Measurements from ENCODE around the gene MBNL1.

MBNL1 gene

DNA sequence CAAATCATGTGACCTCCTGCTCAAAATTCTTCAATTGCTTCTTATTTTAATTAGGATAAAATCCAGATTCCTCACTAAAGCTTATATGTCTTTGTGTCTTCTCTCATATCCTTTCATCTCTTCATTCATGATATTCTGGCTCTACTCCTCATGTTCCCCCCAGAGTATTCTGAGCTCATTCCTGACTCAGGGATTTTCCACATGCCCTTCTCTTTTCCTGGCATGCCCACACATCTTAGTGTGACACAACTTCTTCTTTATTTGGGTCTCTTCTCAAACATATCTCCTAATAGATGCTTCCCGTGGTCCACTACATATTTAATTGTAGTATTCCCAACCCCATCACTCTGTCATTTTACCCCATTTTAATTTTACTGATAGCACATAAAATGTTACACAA is 15.2 kb upstream of the MBNL1 start:
- no peak for DNase-seq (ENCODE audit: low spot score)

DNA sequence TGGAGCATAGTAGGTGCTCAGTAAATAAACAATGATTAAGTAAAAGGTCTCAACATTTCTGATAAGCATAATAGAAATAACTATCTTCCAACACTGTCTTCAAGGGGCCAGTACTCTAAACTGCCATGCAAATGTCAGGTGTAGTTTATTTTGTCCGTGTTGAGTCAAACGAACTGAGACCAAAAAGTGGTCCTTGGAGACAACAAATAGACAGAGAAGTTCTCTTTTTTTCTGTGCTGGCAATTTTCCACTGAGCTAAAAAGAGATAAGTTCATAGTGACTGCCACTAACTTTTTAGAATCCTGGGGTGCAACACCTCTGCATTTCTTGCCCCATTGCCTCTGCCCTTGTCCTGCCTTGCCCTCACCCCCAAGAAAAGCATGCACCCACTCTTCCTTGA is 14.7 kb upstream of the MBNL1 start:
- DNase-seq (ENCODE audit: low spot score): no peak

- DNase-seq (ENCODE audit: low spot score): no peak
These were observed 13.4 kb upstream of the MBNL1 start for GRCh38 chr3:152255290-152255689.

- DNase-seq (ENCODE audit: low spot score): no peak
These were observed 11.7 kb upstream of the MBNL1 start for GRCh38 chr3:152256851-152257562.

GRCh38 chr3:152257563-152258035 is 11.1 kb upstream of the MBNL1 start:
- no peak for DNase-seq (ENCODE audit: low spot score)

GRCh38 chr3:152258448-152259393 is 10.0 kb upstream of the MBNL1 start:
- DNase-seq (ENCODE audit: low spot score): peak; percentile 80

DNA sequence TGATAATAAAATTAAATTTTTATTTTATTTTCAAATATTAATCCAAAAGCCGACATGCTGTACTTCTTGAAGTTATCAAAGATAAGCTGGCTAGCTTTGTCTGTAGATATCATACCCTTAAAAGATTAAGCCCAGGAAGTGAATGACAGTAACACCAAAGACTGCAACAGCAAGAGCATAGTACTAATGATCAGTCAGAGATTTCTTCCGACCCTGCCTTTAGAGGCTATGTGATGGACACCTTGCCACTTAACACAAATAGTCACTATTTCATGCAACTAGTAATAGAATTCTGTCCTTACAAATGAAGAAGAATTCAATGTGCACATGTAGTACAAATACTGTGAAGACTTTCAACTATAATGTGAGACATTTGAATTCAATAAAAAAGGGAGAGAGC is 9.3 kb upstream of the MBNL1 start:
- DNase-seq (ENCODE audit: low spot score): no peak

GRCh38 chr3:152260026-152260425 is 8.7 kb upstream of the MBNL1 start:
- DNase-seq (ENCODE audit: low spot score): no peak

- DNase-seq (ENCODE audit: low spot score): no peak
These were observed 8.2 kb upstream of the MBNL1 start for GRCh38 chr3:152260529-152260928.

GRCh38 chr3:152261329-152261728 is 7.4 kb upstream of the MBNL1 start:
- DNase-seq (ENCODE audit: low spot score): no peak

DNA sequence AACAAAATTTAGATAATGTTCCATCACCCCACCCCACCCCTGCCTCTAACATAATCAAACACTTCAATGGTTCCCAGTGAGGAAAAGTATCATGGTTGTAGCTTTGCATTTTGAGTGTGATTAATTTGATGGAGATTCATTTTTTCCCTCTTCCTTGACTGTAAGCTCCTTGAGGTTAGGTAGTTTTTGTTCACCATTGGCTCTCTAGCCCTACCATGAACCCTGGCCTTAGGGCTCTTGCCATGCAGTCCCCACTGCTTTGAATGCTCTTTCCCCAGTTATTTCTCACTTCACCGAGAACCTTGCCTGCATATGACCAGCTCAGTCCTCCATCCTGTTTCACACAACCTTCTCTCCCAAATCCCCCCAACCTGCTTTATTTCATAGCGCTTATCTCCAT is 5.0 kb upstream of the MBNL1 start:
- no peak for DNase-seq (ENCODE audit: low spot score)

DNA sequence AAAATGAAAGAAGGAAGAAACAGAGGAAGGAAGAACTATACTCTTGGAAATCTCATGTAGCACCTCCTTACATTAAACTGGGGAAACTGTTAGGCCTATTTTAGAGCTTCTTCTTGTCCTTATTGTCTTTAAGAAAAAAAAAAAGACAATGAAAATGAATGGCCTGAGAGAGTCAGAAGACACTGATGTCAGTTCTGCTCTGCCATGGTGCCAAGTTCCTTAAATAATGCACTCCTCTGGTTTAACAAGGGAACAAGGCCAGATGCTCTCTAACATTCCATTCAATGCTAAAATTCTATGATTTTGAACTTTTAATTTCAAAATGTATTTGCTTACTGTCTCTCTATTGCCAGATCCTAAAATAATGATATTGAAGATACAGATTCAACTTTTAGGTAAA is 4.4 kb upstream of the MBNL1 start:
- DNase-seq (ENCODE audit: low spot score): no peak

GRCh38 chr3:152266221-152266995 is 2.3 kb upstream of the MBNL1 start:
- peak; percentile 84 for DNase-seq (ENCODE audit: low spot score)

DNA sequence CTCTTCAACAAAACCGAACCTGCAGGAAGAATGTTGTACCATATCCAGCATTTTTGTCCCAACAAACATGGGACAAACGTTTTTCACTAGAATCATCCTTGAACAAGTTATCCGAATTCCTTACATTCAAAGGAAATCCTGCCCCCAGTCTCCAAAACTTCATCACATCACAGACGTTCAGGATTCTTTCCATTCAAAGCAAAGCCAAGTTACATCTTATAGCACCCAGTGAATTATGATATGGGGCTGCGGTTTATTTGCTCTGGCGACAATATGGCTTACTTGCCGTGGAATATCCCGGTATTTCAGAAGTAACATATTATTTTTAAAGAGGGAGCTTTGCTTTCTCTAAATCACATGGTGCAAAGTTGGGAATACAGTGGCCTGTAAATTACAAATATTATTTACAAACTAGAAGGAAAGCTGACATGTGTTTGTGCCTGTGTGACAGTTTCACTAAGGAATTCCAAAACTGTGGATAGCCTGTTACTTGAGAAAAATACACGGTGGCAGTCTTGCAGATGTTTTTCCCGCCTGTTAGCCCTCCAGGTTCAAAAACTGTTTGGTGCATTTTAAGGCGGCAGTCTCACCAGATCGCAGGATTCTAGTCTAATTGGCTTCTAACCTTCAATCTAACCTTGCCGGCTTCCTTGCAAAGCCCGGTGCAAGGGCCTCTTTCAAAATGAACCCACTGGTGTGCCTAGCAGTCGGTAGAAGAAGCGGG is 736 bp upstream of the MBNL1 start:
- no peak for DNase-seq (ENCODE audit: low spot score)

- DNase-seq (ENCODE audit: low spot score): peak; percentile 70
These were observed 514 bp downstream of the MBNL1 start for GRCh38 chr3:152269056-152269830.

- peak; percentile 33 for DNase-seq (ENCODE audit: low spot score)
These were observed 1.4 kb downstream of the MBNL1 start for GRCh38 chr3:152269831-152270734.

- no peak for DNase-seq (ENCODE audit: low spot score)
These were observed 2.2 kb downstream of the MBNL1 start for GRCh38 chr3:152270937-152271336.

- no peak for DNase-seq (ENCODE audit: low spot score)
These were observed 2.9 kb downstream of the MBNL1 start for GRCh38 chr3:152271501-152272236.

DNA sequence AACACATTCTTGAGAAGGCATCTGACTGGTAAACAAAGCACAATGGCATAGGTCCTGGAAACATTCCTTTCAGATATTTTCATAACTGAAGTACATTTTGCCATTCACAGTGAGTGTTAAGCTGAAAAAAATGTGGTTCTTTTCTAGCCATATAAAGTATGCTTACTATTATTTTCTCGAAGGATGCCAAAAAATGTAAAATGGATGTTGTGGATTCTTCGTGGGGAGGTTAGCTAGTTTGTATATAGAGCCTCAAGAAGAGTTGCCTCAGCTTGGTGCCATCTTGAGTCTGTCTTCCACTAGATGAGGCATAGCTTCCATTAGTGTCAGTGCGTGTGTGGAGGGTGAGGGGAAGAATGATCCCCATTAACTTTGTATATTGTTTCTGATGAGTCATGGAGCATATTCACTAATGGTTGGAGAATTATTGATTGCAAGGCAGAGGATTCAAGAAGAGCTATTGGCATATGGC is 4.1 kb downstream of the MBNL1 start:
- DNase-seq (ENCODE audit: low spot score): peak; percentile 22

Measured in GM03348 (cell line).